Loucy (cell line): Measurements from ENCODE around the gene BACE2.

Experiments
- H2AFZ ChIP-seq: fragments of 200-600 bp; sonication (generic); 2 replicates; pipeline ENCODE4 v1.6.0; 2016; ENCODE audit warnings: antibody characterized with exemption, mild to moderate bottlenecking, low read length, moderate library complexity
- H3F3A ChIP-seq: fragments of 200-600 bp; 2 replicates; pipeline ENCODE4 v1.6.0; 2016; ENCODE audit warnings: antibody characterized with exemption, low read depth, mild to moderate bottlenecking
- H3K27me3 ChIP-seq: fragments of 200-600 bp; sonication (generic); 2 replicates; pipeline ENCODE4 v1.6.1; 2014; ENCODE audit warnings: low read length, mild to moderate bottlenecking; ENCODE audit not compliant: insufficient read depth, poor library complexity, severe bottlenecking
- H3K36me3 ChIP-seq: fragments of 200-600 bp; sonication (generic); 2 replicates; pipeline ENCODE4 v1.6.1; 2016; ENCODE audit warnings: low read length; ENCODE audit not compliant: insufficient read depth
- H3K4me1 ChIP-seq: fragments of 200-600 bp; sonication (generic); 2 replicates; pipeline ENCODE4 v1.5.1; 2014; ENCODE audit warnings: low read length, mild to moderate bottlenecking; ENCODE audit not compliant: insufficient read depth, poor library complexity, severe bottlenecking
- H3K4me2 ChIP-seq: fragments of 200-600 bp; sonication (generic); 2 replicates; pipeline ENCODE4 v1.6.0; 2014; ENCODE audit warnings: antibody characterized with exemption, low read length, low read depth, mild to moderate bottlenecking; ENCODE audit not compliant: poor library complexity, severe bottlenecking
- H3K4me3 ChIP-seq: fragments of 200-600 bp; sonication (generic); 2 replicates; pipeline ENCODE4 v1.5.1; 2014; ENCODE audit warnings: low read length, mild to moderate bottlenecking, mixed read lengths; ENCODE audit not compliant: poor library complexity, severe bottlenecking
- H3K79me2 ChIP-seq: fragments of 200-600 bp; sonication (generic); 2 replicates; pipeline ENCODE4 v1.6.1; 2014; ENCODE audit warnings: low read length; ENCODE audit not compliant: insufficient read depth
- H3K9ac ChIP-seq: fragments of 200-600 bp; sonication (generic); 2 replicates; pipeline ENCODE4 v1.6.0; 2014; ENCODE audit warnings: mild to moderate bottlenecking, low read depth, low read length, moderate library complexity; ENCODE audit not compliant: poor library complexity, severe bottlenecking
- H3K9me2 ChIP-seq: fragments of 200-600 bp; sonication (generic); replicated peaks from 2 replicates; pipeline ENCODE4 v1.6.1; 2016; ENCODE audit warnings: low read depth, low read length, mixed read lengths
- H3K9me3 ChIP-seq: fragments of 200-600 bp; sonication (generic); 2 replicates; pipeline ENCODE4 v1.6.1; 2014; ENCODE audit warnings: mild to moderate bottlenecking, antibody characterized with exemption, low read length, low read depth; ENCODE audit not compliant: insufficient read depth
- H4K20me1 ChIP-seq: fragments of 200-600 bp; sonication (generic); 2 replicates; pipeline ENCODE4 v1.6.0; 2014; ENCODE audit warnings: antibody characterized with exemption, low read length, mild to moderate bottlenecking; ENCODE audit not compliant: insufficient read depth, poor library complexity, severe bottlenecking
- EZH2phosphoT487 ChIP-seq: fragments of 200-600 bp; IDR thresholded peaks from 2 replicates; pipeline ENCODE4 v1.6.1; 2018; ENCODE audit warnings: antibody characterized with exemption, mild to moderate bottlenecking, moderate library complexity, borderline replicate concordance
- TF ChIP-seq, protein P1 (sequence below): fragments of 200-600 bp; sonication (generic); conservative IDR thresholded peaks from 2 replicates; pipeline ENCODE4 v1.5.1; 2014; ENCODE audit warnings: mild to moderate bottlenecking, antibody characterized with exemption, low read length

Gene BACE2

DNA sequence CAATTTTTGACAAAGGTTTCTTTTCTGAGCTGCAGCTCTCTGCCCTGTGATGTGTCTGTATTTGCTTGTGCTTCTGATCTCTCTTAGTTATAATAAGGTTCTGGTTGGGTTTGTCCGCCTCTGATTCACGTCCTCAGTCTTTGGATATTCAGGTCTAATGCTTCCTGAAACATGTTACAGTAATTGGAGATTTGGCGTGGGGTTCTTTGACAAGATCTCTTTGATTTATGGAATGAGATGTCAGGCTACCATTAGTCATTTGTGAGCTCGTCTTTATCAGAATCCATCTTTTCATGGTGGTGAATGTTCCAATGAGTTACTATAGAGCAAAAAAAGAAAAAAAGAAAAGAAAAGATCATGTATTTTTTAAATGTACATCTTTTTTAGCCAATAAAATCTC, 62.5 kb downstream of the BACE2 start:
- no peak overlapping the region for H3K4me2 ChIP-seq
- no peaks in the 10 kb centered on the region for H3F3A ChIP-seq
- H3K9ac ChIP-seq, result no peak overlapping the region
- no peak overlapping the region for H2AFZ ChIP-seq
- H3K27me3 ChIP-seq, result no peaks in the 10 kb centered on the region
- H3K4me3 ChIP-seq, result no peak overlapping the region
- H3K36me3 ChIP-seq, result no peaks in the 10 kb centered on the region
- H3K9me3 ChIP-seq, result no peaks in the 10 kb centered on the region
- H3K4me1 ChIP-seq, result peaks cover 32% of the 10 kb centered on the region
- H3K9me2 ChIP-seq, result no peaks in the 10 kb centered on the region
- no peaks in the 10 kb centered on the region for H3K79me2 ChIP-seq
- H4K20me1 ChIP-seq, result no peaks in the 10 kb centered on the region
- TF ChIP-seq, protein P1, sequence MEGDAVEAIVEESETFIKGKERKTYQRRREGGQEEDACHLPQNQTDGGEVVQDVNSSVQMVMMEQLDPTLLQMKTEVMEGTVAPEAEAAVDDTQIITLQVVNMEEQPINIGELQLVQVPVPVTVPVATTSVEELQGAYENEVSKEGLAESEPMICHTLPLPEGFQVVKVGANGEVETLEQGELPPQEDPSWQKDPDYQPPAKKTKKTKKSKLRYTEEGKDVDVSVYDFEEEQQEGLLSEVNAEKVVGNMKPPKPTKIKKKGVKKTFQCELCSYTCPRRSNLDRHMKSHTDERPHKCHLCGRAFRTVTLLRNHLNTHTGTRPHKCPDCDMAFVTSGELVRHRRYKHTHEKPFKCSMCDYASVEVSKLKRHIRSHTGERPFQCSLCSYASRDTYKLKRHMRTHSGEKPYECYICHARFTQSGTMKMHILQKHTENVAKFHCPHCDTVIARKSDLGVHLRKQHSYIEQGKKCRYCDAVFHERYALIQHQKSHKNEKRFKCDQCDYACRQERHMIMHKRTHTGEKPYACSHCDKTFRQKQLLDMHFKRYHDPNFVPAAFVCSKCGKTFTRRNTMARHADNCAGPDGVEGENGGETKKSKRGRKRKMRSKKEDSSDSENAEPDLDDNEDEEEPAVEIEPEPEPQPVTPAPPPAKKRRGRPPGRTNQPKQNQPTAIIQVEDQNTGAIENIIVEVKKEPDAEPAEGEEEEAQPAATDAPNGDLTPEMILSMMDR, result no peak
- TF ChIP-seq EZH2phosphoT487, result no peak

DNA sequence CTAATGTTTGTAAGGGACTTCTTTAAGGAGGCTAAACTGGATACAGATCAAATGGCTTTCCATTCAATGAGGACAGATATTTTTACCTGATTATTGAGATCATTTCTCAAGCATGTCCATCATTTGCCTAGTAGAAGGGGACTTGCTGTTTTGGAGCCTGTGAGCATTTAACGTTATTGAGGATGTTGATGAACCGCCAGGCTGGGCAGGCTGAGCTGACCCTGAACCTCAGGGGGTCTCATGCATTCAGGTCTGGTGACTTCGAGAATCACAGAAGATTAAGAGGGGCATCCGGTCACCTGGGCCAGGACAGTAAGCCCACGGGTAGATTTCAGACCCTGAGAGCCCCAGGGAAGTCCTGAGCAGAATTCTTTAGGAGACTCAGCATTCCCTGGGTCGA, 63.1 kb downstream of the BACE2 start:
- H3K4me1 ChIP-seq, result peaks cover 32% of the 10 kb centered on the region
- no peak overlapping the region for H3K9ac ChIP-seq
- H4K20me1 ChIP-seq, result no peaks in the 10 kb centered on the region
- H3K36me3 ChIP-seq, result no peaks in the 10 kb centered on the region
- no peak overlapping the region for H2AFZ ChIP-seq
- H3F3A ChIP-seq, result no peaks in the 10 kb centered on the region
- H3K4me3 ChIP-seq, result no peak overlapping the region
- no peak overlapping the region for H3K4me2 ChIP-seq
- no peaks in the 10 kb centered on the region for H3K27me3 ChIP-seq
- no peaks in the 10 kb centered on the region for H3K9me2 ChIP-seq
- H3K9me3 ChIP-seq, result no peaks in the 10 kb centered on the region
- TF ChIP-seq, protein P1, result no peak
- no peak for TF ChIP-seq EZH2phosphoT487
- no peaks in the 10 kb centered on the region for H3K79me2 ChIP-seq

DNA sequence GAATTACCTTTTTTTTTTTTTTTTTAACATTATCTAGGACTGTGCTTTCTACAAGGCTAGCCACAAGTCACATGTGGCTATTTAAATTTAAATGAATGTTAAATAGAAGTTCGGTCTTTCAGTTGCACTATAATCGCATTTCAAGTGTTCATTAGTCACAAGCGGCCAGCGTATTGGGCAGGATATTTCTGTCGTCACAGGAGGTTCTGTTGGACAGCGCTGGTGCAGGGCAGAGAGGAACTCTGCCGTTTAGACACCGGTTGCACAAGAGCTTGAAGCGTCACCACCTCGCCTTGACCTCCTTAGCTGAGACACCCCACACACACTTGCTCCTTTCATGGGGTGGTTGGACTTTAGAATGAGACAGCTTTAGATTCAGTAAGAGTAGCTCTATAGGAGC, 64.1 kb downstream of the BACE2 start:
- H3K27me3 ChIP-seq, result no peaks in the 10 kb centered on the region
- no peak overlapping the region for H3K4me3 ChIP-seq
- H3K36me3 ChIP-seq, result no peaks in the 10 kb centered on the region
- H3K79me2 ChIP-seq, result no peaks in the 10 kb centered on the region
- H3F3A ChIP-seq, result no peaks in the 10 kb centered on the region
- no peak overlapping the region for H3K9ac ChIP-seq
- H3K9me3 ChIP-seq, result no peaks in the 10 kb centered on the region
- H3K9me2 ChIP-seq, result no peaks in the 10 kb centered on the region
- no peak overlapping the region for H3K4me2 ChIP-seq
- no peaks in the 10 kb centered on the region for H4K20me1 ChIP-seq
- TF ChIP-seq, protein P1, result no peak
- no peak for TF ChIP-seq EZH2phosphoT487
- peaks cover 26% of the 10 kb centered on the region for H3K4me1 ChIP-seq
- H2AFZ ChIP-seq, result no peak overlapping the region
